GM18870 (cell line): ENCODE measurements around the gene GRIA4.
A peak's percentile ranks its signal among the peaks of the same experiment; 100 is the strongest.
"Not testable (repeated sequence)": the region's sequence is repeated elsewhere in the genome, so short reads cannot be mapped to it uniquely, and the experiment has no call there.

Source experiments
- ATAC-seq: cut with Tn5 transposase; IDR thresholded peaks from one replicate; pipeline ENCODE4 v1.9.1; 2021; ENCODE audit warnings: moderate library complexity; ENCODE audit not compliant: unreplicated experiment

GRIA4 gene

GRCh38 chr11:105785850-105786249 is 176.0 kb downstream of the GRIA4 start:
- not testable (repeated sequence) for ATAC-seq

- ATAC-seq = no peak
Measured at GRCh38 chr11:105786741-105787140, 176.9 kb downstream of the GRIA4 start.

GRCh38 chr11:105789579-105790420 is 179.9 kb downstream of the GRIA4 start:
- ATAC-seq = no peak

- no peak for ATAC-seq
Measured at GRCh38 chr11:105790840-105791239, 181.0 kb downstream of the GRIA4 start.

GRCh38 chr11:105793092-105793491 is 183.2 kb downstream of the GRIA4 start:
- no peak for ATAC-seq

- no peak for ATAC-seq
Measured at GRCh38 chr11:105799263-105799662, 189.4 kb downstream of the GRIA4 start.

- no peak for ATAC-seq
Measured at GRCh38 chr11:105799728-105800462, 190.0 kb downstream of the GRIA4 start.

GRCh38 chr11:105802390-105802789 is 192.5 kb downstream of the GRIA4 start:
- no peak for ATAC-seq

GRCh38 chr11:105811242-105811641 is 201.4 kb downstream of the GRIA4 start:
- ATAC-seq = no peak

GRCh38 chr11:105821372-105821771 is 211.5 kb downstream of the GRIA4 start:
- no peak for ATAC-seq

- ATAC-seq = no peak
Measured at GRCh38 chr11:105821781-105822180, 211.9 kb downstream of the GRIA4 start.

GRCh38 chr11:105823495-105824033 is 213.7 kb downstream of the GRIA4 start:
- ATAC-seq = no peak

- no peak for ATAC-seq
Measured at GRCh38 chr11:105824457-105825013, 214.7 kb downstream of the GRIA4 start.

- no peak for ATAC-seq
Measured at GRCh38 chr11:105825141-105825540, 215.3 kb downstream of the GRIA4 start.

GRCh38 chr11:105827906-105828305 is 218.0 kb downstream of the GRIA4 start:
- no peak for ATAC-seq

- peak; percentile 98 for ATAC-seq
Measured at GRCh38 chr11:105829084-105829483, 219.2 kb downstream of the GRIA4 start.

GRCh38 chr11:105834461-105834860 is 224.6 kb downstream of the GRIA4 start:
- no peak for ATAC-seq

GRCh38 chr11:105838668-105839384 is 229.0 kb downstream of the GRIA4 start:
- ATAC-seq = no peak

GRCh38 chr11:105840391-105840790 is 230.5 kb downstream of the GRIA4 start:
- no peak for ATAC-seq

GRCh38 chr11:105852403-105852802 is 242.5 kb downstream of the GRIA4 start:
- no peak for ATAC-seq

- no peak for ATAC-seq
Measured at GRCh38 chr11:105854269-105854668, 244.4 kb downstream of the GRIA4 start.
